DMS79 treated with DMSO at 0.1 percent for 48 hours (cell line): ENCODE results near the gene RASGRF2.
"Not testable (repeated sequence)": the region's sequence is repeated elsewhere in the genome, so short reads cannot be mapped to it uniquely, and the experiment has no call there.

ENCODE experiments used
- DNase-seq: peaks from one replicate; lab custom pipeline; 2025; lab: John Stamatoyannopoulos, UW

Gene RASGRF2

GRCh38 chr5:81241961-81242648, 281.9 kb downstream of the RASGRF2 start:
- DNase-seq, result no peak

- peak; percentile 9 for DNase-seq
These were observed 282.8 kb downstream of the RASGRF2 start for GRCh38 chr5:81242906-81243436.

- DNase-seq, result no peak
These were observed 284.3 kb downstream of the RASGRF2 start for GRCh38 chr5:81244451-81244850.

GRCh38 chr5:81245871-81246235, 285.7 kb downstream of the RASGRF2 start:
- no peak for DNase-seq

- no peak for DNase-seq
These were observed 286.5 kb downstream of the RASGRF2 start for GRCh38 chr5:81246697-81247096.

- no peak for DNase-seq
These were observed 287.3 kb downstream of the RASGRF2 start for GRCh38 chr5:81247441-81247972.

GRCh38 chr5:81249240-81249639, 289.1 kb downstream of the RASGRF2 start:
- DNase-seq, result no peak

GRCh38 chr5:81250004-81250403, 289.8 kb downstream of the RASGRF2 start:
- no peak for DNase-seq

- no peak for DNase-seq
These were observed 291.8 kb downstream of the RASGRF2 start for GRCh38 chr5:81251922-81252321.

GRCh38 chr5:81252904-81253303, 292.7 kb downstream of the RASGRF2 start:
- DNase-seq, result no peak

GRCh38 chr5:81253875-81254274, 293.7 kb downstream of the RASGRF2 start:
- no peak for DNase-seq

GRCh38 chr5:81254886-81255559, 294.9 kb downstream of the RASGRF2 start:
- no peak for DNase-seq

- no peak for DNase-seq
These were observed 296.6 kb downstream of the RASGRF2 start for GRCh38 chr5:81256766-81257165.

- DNase-seq, result not testable (repeated sequence)
These were observed 302.6 kb downstream of the RASGRF2 start for GRCh38 chr5:81262796-81263195.

GRCh38 chr5:81265101-81265500, 304.9 kb downstream of the RASGRF2 start:
- no peak for DNase-seq

- no peak for DNase-seq
These were observed 308.5 kb downstream of the RASGRF2 start for GRCh38 chr5:81268521-81269196.

- DNase-seq, result no peak
These were observed 309.7 kb downstream of the RASGRF2 start for GRCh38 chr5:81269751-81270393.

- DNase-seq, result not testable (repeated sequence)
These were observed 310.3 kb downstream of the RASGRF2 start for GRCh38 chr5:81270394-81271027.
